Left forelimb (tissue), 1 donor: ENCODE data around the gene STH.

Experiments
- DNase-seq: peaks from one replicate; pipeline ENCODE4 v3.0.0-alpha.2; 2018; ENCODE audit warnings: low spot score

The STH gene

GRCh38 chr17:45967378-45967777, 31.7 kb upstream of the STH start:
- DNase-seq = no peak

- no peak for DNase-seq
These were observed 30.3 kb upstream of the STH start for GRCh38 chr17:45968732-45969131.

GRCh38 chr17:45969726-45970125, 29.3 kb upstream of the STH start:
- DNase-seq = no peak

- DNase-seq = no peak
These were observed 28.4 kb upstream of the STH start for GRCh38 chr17:45970659-45971058.

- no peak for DNase-seq
These were observed 27.3 kb upstream of the STH start for GRCh38 chr17:45971698-45972141.

- DNase-seq = no peak
These were observed 26.5 kb upstream of the STH start for GRCh38 chr17:45972531-45972930.

- no peak for DNase-seq
These were observed 25.8 kb upstream of the STH start for GRCh38 chr17:45973099-45973780.

- DNase-seq = no peak
These were observed 24.8 kb upstream of the STH start for GRCh38 chr17:45973946-45974859.

GRCh38 chr17:45974916-45975630, 24.0 kb upstream of the STH start:
- no peak for DNase-seq

GRCh38 chr17:45975640-45976295, 23.3 kb upstream of the STH start:
- no peak for DNase-seq

GRCh38 chr17:45976391-45976754, 22.7 kb upstream of the STH start:
- DNase-seq = no peak

GRCh38 chr17:45976755-45977505, 22.1 kb upstream of the STH start:
- no peak for DNase-seq

- no peak for DNase-seq
These were observed 21.6 kb upstream of the STH start for GRCh38 chr17:45977506-45977824.

- no peak for DNase-seq
These were observed 20.9 kb upstream of the STH start for GRCh38 chr17:45977976-45978626.

- no peak for DNase-seq
These were observed 19.9 kb upstream of the STH start for GRCh38 chr17:45979137-45979536.

- no peak for DNase-seq
These were observed 18.2 kb upstream of the STH start for GRCh38 chr17:45980855-45981254.

- DNase-seq = no peak
These were observed 17.7 kb upstream of the STH start for GRCh38 chr17:45981306-45981705.

- no peak for DNase-seq
These were observed 16.0 kb upstream of the STH start for GRCh38 chr17:45982791-45983613.

- no peak for DNase-seq
These were observed 15.3 kb upstream of the STH start for GRCh38 chr17:45983614-45984310.

- no peak for DNase-seq
These were observed 14.7 kb upstream of the STH start for GRCh38 chr17:45984368-45984767.
